Fibroblast of skin of left biceps (primary cell): ENCODE results near the gene TCAF1.

Experiments used
- DNase-seq, 2 experiments: peaks; one replicate each; pipeline ENCODE4 v3.0.0-alpha.2; 2013; ENCODE audit warnings: low read depth in 2 of 2

The TCAF1 gene

GRCh38 chr7:143901668-143902331 is at the start of gene TCAF1:
TSS of gene TCAF1 (minus strand) at chr7:143902176. CDS start at chr7:143876608, 25,568 bp downstream.
- DNase-seq, result peak; percentile 78 to 82

DNA sequence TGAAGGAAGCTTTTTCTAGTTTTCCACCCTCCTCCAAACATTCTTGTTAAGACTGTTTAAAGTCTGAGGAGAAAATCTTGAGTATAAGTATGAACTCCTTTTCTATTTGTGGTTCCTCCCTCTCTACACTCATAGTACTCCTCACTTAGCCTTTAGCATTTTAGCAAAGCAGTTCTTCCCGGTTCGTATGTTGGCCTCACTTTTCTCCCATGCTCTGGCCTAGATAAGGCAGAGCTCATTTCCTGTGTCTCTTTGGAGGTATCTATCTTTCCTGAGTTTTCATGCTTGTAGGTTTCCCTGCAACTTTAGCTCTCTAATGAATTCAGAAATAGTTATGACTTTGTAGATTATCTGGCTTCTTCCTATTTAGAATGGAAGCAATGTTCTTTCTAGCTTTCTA is 46.8 kb upstream of the TCAF1 start:
- no peak for DNase-seq

DNA sequence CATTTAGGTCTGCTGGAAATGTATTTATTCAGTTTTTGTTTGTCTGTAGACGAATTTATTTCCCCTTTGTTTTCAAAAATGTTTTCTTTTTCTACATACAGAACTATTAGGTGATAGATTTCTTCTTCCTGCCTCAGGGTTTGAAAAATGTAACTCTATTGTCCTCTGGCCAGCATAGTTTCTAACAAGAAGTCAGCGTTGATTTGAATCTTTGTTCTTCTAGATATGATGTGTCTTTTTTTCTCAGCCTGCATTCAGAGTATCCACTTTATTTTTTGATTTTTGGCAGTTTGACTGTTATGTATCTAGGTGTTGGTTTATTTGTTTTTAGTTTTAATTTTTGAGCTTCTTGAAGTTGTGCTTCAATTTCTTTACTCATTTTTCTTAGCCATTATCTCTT is 45.1 kb upstream of the TCAF1 start:
- DNase-seq, result no peak

GRCh38 chr7:143945423-143945822 is 43.4 kb upstream of the TCAF1 start:
- no peak for DNase-seq

GRCh38 chr7:143938379-143939243 is 36.6 kb upstream of the TCAF1 start:
- DNase-seq, result no peak

DNA sequence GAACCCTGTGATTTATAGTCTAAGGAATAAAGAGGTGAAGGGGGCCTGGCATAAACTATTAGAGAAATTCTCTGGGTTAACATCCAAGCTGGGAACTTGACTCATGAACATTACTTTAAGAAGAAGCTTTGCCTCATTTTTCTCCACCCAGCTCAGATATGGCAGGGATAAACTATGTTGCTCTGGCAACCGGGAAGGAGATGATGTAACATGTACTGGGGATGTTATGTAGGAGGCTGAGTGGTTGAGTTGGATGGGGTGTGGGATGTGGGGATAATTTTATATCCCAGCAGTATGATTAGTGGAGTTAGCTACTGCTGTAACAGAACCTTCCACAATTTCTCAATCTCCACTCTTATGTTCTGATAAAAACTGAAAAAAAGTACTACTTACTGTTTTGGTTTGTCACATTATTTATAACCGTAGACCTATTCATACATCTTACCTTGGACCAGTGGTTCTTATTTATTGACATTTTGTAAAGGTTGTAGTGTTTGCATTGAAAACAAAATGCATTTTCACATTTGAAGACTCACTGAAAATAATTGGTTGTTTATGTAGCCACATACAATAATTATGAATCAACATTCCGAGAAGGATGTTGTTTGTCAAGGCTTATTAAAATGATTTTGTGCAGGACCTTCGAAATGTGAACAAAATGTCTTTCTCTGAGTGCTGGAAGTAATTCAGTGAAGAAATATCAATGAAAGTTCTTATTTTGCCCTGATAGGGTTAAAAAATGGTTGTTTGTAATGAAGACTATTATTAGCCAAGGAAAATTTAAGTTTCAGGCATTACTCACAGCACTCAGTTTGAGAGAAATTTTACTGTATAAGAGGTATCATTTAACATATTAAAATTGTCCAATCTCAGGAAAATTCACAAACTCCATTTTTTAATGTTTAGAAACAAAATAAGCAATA is 34.4 kb upstream of the TCAF1 start:
- DNase-seq, result peak; percentile 26 to 31

- peak; percentile 10 to 22 for DNase-seq
These were observed 32.8 kb upstream of the TCAF1 start, which contains the start of gene OR2F2 for GRCh38 chr7:143934526-143935325. TSS of gene OR2F2 (plus strand) at chr7:143935233. CDS start at chr7:143935233, 0 bp downstream.

DNA sequence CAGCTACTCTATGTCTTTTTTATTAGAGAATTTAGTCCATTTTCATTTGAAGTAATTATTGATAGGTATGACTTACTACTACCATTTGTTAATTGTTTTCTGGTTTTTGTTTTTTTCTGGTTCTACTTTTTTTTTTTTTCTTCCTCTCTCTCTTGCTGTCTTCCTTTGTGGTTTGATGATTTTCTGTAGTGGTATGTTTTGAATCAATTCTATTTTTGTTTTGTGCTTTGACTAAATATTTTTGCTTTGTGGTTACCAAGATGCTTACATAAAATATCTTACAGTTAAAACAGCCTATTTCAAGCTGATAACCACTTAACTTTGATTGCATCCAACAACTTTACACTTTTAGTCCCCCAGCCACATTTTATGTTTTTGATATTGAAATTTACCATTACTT is 29.8 kb upstream of the TCAF1 start:
- no peak for DNase-seq

DNA sequence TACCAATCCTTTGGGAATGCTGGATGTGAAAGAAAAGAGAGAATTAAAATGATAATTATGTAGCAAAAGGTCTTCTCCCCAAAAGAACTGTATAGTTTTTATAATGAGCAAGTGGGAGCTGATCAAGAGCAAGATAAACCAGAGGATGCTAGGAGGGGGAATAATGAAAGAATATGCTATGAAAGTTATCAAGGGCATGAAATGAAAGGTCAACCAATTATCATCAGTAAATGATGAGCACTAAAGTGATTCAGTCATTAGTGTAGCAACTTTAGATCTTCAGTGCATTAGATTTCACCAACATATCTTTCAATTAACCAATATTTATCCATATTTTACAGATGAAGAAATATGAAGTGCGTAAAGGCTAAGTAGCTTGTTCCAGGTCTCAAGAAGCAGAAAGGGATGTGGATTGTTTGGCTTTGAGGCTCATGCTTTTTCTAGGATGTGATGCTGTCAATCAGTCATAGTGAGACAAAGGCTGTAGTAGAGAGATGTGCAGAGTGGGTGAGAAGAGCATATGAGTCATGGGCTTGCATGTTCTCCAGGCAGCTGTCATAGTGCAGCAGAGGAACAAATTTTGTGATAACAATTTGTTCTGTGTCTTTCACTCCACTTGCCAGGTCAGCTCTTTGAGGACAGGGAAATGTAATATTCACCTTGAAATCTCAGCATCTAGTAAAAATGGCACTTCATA is 27.4 kb upstream of the TCAF1 start:
- no peak for DNase-seq

DNA sequence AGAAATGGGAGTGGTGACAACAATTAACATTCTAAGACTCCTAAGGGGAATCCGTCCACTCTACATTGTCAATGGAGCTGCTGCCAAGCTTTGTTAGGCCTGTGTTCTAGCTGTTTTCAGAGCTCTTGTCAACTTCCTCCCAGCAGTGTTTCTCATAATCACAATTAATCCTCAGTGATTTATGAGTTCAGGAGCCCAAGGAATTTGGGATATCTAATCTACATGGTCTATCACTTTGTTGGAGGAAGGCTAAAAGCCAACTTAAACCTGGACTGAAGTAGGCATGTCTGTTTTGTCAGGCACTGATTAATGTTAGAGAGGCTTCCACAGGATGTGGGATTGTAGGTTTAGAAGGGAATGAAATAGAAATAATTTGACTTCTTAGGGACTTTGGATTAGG is 22.9 kb upstream of the TCAF1 start:
- DNase-seq, result no peak

DNA sequence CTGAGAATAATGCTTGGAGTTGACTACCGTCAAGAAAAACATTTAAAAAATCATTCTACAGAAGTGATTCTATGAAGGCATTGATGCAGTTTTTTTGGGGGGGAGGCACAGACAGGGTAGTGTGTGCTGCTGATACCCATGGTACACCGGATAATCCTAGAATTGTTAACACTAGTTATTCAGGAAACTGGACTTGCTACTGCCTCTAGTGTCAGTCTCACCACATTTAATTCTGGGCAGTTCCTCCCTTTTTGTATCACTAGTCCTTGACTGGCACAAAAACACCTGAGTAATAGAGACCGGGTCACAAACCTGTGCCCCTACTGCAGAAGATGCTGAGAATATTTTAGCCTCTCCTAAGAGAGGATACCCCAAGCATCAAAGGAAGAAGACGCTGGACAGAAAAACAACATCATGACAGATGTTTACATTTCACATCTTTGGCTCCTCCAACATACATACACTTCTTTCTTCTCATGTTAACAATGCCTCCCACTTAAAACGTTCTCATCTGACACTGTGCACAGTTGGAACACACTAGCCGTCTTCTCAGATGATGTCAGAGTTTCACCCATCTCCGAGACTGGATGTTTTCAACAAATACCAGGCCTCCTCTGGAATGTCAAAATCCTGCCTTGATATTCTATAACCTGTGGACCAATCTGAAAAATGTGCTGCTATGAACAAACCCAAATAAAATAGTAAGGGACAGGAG is 13.1 kb upstream of the TCAF1 start:
- DNase-seq, result no peak

GRCh38 chr7:143913945-143914615 is 12.1 kb upstream of the TCAF1 start:
- DNase-seq, result no peak

- no peak for DNase-seq
These were observed 8.7 kb upstream of the TCAF1 start for GRCh38 chr7:143910473-143911248.

GRCh38 chr7:143909863-143910262 is 7.9 kb upstream of the TCAF1 start:
- DNase-seq, result no peak

DNA sequence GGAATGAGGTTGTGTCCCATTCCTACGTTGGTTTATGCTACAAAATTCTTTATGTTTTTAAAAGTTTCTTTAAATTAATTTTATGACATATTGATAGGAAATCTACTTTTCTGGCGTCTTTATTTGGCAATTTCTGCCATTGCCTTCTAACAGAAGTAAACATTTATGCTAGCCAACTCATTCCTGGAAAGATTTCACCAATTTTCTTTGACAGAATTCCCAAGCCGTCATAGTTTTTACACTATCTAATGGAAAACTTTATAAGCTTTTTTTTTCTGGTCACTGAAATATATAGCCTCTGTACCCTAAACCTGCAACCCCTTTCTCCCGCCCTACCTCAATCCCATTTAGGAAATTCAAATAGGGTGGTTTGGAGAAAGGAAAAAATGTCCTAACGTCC is 6.1 kb upstream of the TCAF1 start:
- no peak for DNase-seq

- no peak for DNase-seq
These were observed 4.9 kb upstream of the TCAF1 start for GRCh38 chr7:143906895-143907294.

GRCh38 chr7:143906151-143906550 is 4.2 kb upstream of the TCAF1 start:
- DNase-seq, result no peak

- no peak for DNase-seq
These were observed 3.5 kb upstream of the TCAF1 start for GRCh38 chr7:143905509-143905908.
